ENCODE measurements around the gene STK33.

STK33 gene

DNA sequence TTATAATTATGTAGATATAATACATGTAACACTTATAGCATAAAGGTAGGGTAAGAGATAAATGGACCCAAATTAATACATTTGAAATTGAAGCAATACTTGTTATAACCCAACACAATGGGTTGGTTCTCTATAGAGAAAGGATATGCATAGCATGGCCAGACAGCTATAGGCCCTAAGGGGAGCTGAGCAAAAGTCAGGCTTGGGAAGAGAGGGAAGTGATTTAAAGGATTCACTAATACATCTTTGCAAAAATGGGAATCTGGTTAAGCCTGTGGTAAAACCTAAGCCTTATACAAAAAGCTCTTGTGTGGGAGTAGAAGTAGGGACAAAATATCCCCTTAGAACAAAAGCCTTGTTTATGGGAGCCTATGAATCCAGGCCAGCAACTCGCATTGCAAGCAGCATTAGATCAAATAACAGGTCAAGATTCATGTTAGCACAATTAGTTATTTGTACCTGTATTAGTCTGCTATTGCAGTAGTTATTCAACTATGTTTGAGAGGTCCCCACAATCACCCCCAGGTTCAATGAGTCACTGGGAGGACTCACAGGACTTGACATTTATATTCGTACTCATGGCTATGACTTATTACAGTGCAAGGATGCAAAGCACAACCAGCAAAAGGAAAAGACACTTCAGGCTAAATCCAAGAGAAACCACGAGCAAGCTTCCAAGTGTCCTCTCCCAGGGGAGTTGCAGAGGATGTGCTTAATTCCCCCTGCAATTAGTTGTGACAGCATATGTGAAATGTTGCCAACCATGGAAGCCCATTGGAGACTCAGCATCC, 185.7 kb downstream of the STK33 start:
- DNase-seq = no peak

DNA sequence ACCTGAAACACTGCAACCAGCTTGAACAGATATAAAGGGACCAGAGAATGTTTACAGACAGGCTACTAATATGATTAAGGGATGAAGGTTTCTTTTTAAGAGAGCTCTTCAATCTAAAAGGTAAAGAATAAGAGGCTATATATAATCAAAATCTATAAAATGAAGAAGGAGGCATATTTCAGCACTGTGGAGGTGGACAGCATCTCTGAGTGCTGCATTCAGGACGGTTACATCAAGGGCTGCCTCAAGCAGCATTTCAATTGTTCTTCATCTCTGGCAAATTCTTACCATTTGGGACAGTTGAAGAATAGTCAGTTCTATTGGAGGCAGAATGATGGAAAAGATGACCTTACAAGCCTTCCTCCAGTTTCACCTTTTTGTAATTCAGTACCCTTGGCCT, 190.7 kb downstream of the STK33 start:
- DNase-seq = no peak

DNA sequence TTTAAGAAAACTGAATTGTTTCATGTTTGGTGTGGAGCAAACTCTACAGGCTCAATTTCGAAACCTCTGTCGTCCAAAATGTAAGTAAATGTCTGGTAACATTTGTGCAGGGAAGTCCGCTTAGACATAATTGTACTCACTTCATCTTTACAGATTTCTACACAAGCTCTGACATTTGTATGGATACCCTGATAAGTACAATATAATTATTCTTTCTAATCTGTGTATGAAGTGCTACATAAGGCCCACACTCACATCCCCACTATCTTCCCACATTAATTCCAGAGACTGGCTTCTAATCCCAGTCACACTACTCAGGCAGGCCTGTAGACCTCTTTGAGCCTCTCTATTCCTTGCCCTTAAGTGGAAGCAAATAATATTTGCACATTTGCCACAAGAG, 201.1 kb downstream of the STK33 start:
- no peak for DNase-seq

DNA sequence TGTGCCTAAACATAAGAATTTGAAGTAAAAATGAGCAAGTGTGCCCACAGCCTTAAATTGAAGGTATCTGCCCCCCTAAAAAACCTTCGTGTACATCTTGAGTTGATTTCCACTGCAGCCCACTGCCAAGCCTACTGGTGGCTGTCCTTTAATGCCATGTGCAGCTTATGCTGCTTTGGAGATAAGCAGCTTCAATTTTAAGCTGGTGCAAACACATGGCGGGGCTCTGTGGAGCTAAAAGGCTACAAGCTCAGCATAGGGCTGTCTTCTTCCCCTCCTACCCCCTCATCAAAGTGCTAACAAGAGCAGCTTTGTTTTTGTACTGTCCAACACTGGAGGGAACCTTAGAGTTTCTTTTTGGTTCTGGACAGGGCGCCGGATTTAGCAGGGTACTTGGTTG, 201.9 kb downstream of the STK33 start:
- no peak for DNase-seq

DNA sequence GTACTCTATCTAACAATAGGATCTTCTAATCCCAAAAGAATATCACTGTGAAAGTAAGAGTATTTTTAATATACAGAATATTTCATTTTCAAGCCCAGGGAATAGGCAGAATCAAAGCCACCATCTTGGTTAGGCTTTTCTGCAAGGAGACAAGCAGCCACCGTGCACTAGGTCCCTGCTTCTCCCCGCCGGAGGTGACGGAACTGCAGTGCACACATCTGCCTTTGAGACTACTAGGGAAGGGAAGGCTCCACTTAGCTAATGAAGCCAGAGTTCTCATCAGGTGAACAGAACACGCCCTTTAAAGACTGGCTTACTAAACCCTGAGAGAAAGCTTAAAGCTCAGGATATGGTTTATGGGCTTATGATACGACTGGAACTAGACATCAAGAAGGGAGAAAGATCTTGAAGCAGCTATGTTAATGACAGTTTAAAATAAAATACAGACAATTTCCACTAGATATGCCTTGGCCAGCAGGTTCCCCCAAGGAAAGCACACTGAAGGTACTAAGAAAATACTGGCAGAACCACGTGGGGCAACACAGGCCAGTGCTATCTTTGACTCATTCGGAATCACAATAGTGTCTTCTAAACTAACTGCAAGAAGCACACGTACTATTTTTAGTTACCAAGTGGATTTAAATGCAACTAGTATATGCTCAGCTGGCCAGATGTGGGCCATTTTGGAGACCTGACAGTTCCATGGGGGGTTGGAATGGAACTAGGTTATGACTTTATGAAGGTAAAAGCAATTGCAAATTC, 203.0 kb downstream of the STK33 start:
- DNase-seq = no peak

DNA sequence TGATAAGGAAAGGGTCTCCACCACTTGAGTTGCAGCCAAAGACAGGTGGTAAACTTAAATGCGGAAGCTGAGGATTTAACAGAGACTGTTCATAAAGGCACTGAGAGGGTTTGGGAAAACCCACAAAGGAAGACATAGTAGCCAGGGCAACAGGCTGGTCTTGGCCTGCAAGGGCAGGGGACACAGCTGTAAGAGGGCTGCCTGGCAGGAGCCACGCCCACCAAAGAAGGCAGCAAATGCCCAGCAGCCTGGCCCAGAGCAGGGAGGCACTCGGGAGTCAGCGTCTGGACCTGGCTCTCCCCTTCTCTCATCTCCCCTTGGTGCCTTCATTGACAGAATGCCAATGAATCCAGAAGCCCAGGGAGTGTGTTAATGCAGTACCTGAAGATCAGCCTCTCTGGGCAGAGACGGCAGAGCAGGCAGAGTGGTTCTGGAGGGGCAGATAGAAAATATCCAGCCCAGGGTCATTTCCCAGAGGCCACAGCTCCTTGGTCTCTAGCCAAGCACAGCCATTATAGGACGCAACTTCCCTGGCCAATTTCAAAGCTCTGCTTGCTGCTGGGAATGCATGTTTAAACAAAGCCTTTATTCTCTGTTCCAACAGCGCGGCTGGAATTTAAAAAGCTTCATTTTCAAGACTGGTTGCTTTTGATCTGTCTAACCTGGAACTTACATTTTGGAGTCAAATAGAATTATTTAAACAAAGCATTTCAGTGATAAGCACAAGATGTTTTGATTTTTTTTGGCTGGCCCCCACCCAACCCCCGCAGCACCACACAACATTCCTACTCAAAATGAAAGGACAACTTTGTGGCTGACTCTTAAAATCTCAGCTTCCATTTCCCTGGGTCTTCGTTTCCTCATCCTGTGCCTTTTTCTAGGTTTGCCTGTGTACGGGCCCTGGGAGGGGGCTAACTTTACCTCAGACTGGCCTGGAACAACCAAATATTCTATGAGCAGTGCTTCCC, 204.7 kb downstream of the STK33 start:
- DNase-seq = no peak

DNA sequence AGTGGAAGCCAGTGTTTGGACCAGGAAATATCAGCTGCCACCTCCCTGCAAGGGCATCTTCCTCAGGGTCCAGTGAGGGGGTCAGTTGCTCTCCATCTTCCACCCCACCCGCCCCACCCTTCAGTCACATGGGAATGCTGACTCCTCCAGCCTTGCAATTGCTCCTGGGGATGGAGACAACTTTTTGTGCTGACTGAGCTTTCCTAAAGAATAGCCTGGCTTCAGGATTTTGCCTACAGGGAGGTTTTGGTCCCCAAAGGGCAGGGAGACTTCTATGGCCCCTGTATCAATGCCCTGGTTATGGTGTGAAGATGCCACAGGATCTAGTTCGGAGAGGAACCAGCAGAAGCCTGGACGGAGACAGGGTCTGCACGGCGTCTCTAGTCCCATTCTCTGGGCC, 206.3 kb downstream of the STK33 start:
- no peak for DNase-seq

DNA sequence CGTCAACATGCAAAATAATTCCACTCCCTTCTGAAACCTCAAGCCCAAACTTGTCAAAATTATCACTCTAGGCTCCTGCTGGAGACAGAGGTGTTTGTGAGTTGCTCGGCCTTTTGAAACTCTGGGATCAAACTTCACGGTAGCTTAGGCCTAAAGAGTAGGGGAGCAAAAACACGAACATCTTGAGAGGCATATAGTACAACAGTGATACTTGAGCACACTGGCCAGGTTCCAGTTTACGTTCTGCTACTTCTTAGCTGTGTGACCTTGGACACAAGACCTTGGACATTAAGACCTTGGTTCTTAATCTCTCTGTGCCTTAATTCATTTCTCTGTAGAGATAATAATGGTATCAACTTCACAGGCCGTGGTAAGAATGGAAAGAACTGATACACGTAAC, 206.9 kb downstream of the STK33 start:
- no peak for DNase-seq

DNA sequence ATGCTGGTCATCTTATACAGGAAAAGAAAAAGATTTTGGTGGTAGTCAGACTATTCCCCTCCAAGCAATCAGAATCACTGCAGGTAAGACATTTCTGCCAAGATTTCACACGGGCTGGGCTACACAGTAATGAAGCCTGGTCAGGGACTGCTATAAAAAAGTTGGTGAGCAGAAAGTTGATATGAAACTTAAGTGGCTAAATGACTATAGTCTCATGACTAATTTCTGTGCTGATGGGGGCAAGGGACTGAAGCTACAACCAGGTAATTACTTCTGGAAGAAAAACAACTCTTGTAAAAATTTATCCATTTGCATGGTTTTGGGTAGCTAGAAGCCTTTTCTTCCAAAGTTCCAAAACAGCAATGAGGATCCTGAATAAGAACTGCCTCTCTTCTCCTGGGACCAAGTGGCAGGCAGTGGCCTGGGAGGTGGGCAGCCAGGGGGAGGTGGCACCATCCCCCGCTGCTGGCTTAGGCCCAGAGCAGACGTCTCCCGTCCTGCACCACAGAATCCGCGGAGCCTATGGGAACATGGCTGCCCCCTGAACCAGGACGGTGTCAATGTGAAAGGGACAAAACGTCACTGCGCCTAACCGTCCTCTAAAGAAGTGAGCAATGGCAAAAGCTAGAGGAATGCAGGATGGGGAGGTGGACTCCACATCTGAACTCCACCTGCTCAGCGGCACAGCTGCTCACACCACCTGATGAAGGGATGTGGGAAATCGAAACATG, 207.7 kb downstream of the STK33 start:
- no peak for DNase-seq

DNA sequence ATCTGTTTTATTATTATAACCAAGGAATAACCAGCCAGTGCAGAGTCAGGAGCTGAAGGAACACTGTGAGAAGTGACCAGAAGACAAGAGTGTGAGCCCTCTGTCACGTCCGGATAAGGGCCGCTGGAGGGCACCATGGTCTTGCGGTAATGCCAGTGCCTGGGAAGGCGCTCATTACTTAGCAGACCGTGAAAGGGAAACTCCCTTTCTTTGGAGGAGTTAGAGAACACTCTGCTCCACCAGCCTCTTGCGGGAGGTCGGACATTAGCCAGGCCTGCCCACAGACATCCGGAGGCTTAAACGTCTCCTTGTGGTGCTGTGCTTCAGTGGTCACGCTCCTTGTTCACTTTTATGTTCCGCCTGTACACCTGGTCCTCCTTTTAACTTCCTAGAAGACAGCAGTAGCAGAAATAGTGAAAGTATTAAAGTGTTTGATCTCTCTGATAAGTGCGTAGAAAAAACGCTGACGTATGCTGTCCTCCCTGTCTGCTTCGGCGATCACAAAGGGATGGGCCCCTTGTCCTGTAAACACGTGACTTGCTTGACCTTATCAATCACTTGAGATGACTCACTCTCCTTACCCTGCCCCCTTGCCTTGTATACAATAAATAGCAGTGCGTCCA, 209.7 kb downstream of the STK33 start:
- DNase-seq = no peak

DNA sequence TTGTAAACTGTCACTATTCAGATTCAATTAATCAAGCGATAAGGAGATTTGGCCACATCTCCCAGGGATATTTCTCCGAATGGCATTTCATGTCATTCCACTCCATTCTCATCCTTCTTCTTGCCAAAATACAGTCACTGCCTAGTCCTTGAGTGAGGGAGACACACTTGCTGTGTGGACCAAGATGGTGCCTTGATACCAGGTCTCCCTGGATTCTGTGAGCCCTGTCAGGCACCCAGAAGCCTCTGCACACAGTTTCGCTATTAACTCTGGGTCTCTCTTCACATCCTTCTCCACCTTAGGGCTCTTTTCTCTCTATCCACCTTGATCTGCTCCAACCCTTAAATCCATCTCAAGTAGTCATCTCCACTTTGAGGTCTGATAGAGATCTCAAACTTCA, 210.4 kb downstream of the STK33 start:
- DNase-seq = no peak

DNA sequence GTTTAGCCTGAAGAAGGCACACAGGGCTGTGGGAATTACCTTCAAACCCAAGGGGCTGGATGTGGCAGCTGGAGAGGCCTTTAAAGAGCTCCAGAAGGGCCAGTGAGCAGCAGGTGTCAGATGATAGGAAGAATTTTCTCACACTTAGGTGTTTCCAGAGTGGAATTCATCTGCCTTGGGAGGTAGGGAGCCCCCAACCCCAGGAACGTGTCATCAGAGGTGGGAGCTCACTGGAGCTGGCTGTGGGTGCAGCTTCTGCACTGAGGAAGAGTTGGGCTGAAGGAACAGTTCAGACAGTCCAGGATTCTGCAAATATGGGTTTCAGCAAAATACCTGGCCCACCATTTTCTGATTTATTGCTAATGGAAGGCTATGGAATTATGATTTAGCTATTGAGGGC, 210.8 kb downstream of the STK33 start:
- no peak for DNase-seq

DNA sequence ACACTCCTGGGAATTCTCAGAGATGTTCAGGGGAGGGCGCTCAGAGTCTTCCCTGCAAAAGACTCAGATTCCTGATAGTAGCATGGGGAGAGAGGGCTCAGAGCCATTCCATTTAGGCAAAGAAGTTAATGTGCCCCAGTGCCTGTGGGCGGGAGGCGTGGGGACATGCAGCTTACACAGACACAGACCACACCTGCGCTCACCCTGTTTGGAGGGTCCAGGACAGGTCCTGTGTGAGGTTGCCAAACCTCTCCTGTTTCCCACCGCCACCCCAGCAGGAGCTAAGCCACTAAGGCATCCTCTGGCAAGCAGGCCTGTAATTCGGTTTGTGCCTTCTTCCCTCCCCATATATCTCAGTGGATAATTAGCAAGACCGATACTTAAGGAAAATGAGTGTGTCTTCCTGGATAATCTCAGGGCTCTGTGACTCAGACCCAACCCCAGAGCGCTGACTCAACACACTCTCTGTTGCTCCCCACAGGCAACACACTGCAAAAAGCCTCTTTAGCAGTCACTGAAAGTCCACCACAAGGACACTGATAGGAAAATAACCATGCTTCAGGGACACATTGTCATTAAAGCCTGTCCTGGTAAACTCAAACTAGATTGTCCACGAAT, 211.5 kb downstream of the STK33 start:
- DNase-seq = no peak

DNA sequence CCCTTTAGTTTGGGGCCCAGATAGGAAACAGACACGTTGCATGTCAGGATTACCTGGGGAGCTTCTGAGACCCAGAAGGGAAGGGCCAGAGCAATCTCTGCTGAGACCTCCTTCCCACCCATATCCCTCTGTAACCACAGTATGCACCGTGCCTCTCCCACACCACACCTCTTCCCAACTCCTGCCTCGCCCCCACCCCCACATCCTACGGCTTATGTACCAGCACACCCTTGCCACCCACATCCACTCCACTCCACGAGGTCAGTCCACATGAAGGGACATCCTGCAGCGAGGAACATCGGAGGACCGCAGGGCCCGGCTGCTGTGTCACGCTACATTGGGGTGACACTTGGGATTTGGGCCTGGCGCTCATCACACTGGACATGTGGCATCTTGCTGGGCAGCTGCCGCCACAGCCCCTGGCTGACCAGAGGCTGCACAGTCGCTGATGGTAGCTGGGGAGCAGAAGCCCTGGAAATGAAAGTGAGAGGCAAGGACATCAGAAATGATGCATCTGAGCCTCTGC, 212.1 kb downstream of the STK33 start:
- DNase-seq = no peak

DNA sequence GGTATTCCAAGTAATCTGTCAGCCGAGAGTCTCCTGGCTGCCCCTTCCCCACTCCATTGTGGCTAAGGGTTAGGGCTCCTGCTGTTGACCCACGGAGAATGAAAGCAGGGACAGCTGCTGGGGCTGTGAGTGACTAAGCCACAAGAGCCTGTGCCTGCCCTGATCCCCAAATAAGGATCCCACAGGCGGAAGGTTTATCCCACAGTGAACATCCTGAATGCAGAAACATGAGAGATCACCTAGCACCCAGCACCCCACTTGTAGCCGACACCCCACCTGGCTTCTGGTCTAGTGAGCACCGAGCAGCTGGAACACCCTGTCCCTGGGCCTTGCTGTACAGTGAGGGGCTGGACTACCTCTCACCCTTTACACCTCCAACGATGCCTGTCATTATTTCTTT, 212.7 kb downstream of the STK33 start:
- DNase-seq = no peak

DNA sequence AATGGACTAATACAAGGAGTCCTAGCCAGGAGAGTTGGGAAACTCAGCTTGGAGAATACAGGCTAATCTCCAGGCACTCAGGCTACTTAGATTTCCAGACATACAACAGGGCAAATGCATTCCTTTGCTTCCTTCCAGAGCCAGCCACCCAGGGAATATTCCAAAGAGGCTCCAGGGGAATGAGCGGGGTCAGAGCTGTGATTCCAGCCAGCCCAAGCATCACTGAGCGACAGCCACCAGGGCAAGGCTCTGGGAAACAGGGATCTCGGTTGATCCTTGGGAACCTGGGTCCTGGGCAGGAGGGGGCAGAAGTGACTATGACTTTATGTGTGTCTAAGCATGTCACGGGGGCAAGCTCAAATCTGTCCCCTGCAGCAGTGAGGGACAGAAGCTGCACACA, 218.1 kb downstream of the STK33 start:
- no peak for DNase-seq

DNA sequence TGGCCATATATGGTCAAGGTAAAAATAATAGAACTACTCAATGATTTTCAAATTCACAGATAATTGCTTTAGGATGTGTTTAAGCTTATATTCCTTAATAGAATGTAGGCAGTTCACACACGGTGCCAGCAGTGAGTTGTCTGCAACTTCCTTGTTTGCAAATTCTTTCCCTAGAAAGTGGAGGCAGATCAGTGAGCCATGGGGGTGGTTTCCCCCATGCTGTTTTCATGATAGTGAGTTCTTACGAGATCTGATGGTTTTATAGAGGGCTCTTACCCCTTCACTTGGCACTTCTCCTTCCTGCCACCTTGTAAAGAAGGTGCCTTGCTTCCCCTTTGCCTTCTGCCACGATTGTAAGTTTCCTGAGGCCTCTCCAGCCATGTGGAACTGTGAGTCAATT, 218.6 kb downstream of the STK33 start:
- no peak for DNase-seq

DNA sequence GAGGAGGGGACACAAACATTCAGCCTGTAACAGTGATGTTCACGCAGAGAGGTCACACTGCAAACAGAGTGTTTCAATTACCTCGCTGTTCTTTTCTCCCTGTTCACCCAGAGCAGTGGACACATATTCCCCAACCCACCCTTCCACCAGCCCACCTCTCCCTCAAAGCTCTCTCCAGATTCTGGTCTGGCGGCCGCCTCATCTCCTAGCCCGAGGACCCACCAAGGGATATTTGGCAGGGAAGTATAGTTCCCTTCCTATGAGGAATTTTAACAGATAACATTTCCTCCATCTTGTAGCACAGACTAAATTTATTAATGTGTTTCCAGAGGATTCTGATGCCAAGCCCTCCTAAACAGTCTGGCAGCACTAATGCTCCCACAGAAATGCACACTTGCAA, 219.3 kb downstream of the STK33 start:
- DNase-seq = no peak

DNA sequence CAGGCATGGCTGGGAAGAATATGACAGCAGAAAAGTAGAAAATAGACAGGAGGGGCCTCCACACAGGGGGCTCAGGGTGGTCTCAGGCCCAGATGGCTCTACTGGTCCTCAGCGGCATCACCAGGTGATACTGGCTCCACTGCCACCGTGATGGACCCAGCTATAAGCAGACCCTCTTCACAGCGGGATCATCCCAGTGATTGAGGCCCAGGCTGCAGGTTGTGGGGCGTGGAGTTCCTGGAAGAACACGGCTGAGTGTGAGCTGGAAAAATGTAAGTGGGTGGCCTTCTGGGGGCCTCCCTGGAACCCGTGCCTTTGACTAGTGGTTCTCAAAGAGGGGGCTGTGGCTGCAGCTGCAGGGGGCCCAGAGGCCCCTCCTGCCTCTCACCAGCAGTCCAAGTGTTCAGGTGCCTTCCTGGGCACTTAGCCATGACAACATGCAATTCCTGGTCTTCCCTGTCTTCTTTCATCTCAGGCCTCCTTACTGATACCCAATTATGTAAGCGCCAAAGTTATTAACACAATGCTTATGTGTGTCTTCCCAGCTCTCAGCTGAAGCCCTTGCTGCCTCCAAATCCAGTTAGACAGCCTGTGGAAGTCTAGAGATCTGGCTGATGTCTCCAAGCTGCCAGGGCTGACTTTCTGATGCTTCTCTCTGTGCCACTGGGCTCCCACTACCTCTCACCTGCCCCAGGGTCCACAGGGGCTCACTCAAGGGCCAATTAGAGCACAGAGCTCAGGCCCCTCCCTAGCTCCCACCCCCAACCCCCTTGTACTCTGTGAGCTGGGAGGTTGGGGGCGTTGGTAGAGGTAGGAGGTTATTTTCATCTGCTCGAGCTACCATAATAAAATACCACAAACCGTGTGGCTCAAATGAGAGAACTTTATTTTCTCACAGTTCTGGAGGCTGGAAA, 220.3 kb downstream of the STK33 start:
- no peak for DNase-seq

DNA sequence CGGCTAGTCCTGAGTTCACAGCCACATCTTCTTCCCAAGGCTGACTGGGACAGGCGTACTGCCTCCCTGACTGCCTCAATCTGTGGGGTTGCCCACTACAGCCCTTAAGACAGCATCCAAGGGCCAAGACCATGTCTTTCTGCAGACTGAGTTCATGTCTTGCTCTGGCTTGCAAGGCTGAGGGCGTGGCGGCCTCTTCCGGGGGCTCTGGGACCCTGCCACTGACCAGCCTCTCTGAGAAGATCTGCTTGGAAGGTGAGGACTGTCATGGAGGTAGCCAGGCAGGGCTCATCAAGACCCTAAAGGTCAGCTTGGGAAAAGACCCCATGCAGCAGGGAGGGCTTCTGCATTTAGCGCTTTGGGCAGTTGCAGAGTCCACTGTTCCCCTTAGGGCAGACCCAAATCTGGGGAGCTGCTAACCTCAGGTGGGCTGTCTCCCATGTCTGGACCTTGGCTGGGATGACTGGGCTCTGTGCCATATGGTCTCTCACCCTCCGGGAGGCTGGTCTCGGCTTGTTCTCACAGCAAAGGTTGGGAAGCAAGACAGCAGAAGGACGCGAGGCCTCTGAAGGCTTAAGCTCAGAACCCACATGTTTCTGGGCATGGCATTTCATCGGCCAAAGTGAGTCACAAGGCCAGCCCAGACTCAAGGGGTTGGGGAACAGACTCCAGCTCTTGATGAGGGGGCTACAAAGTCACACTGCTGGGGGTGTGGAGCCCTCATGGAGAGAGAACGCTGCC, 221.2 kb downstream of the STK33 start:
- DNase-seq = no peak

Measured in NCI-H1048 (cell line).